ENCODE data around the gene VASN.
"Not testable (repeated sequence)": the region's sequence is repeated elsewhere in the genome, so short reads cannot be mapped to it uniquely, and the experiment has no call there.

The VASN gene

GRCh38 chr16:4385066-4385788, 13.6 kb downstream of the VASN start:
- no peak for DNase-seq (ENCODE audit: low spot score)

GRCh38 chr16:4385789-4386450, 14.3 kb downstream of the VASN start:
- DNase-seq (ENCODE audit: low spot score), result peak; percentile 51

GRCh38 chr16:4386451-4386805, 14.8 kb downstream of the VASN start:
- DNase-seq (ENCODE audit: low spot score), result peak; percentile 77

GRCh38 chr16:4386951-4387565, 15.4 kb downstream of the VASN start:
- DNase-seq (ENCODE audit: low spot score), result peak; percentile 63

- no peak for DNase-seq (ENCODE audit: low spot score)
Measured at GRCh38 chr16:4387781-4388180, 16.1 kb downstream of the VASN start.

- no peak for DNase-seq (ENCODE audit: low spot score)
Measured at GRCh38 chr16:4388271-4389021, 16.8 kb downstream of the VASN start.

- no peak for DNase-seq (ENCODE audit: low spot score)
Measured at GRCh38 chr16:4389051-4389955, 17.7 kb downstream of the VASN start.

- no peak for DNase-seq (ENCODE audit: low spot score)
Measured at GRCh38 chr16:4390266-4391260, 18.9 kb downstream of the VASN start.

- DNase-seq (ENCODE audit: low spot score), result peak; percentile 22
Measured at GRCh38 chr16:4391631-4392381, 20.2 kb downstream of the VASN start.

- DNase-seq (ENCODE audit: low spot score), result peak; percentile 94
Measured at GRCh38 chr16:4392382-4393239, 21.0 kb downstream of the VASN start.

GRCh38 chr16:4393240-4393600, 21.6 kb downstream of the VASN start:
- peak; percentile 72 for DNase-seq (ENCODE audit: low spot score)

- DNase-seq (ENCODE audit: low spot score), result not testable (repeated sequence)
Measured at GRCh38 chr16:4393850-4394249, 22.2 kb downstream of the VASN start.

GRCh38 chr16:4395055-4395726, 23.5 kb downstream of the VASN start:
- DNase-seq (ENCODE audit: low spot score), result no peak

GRCh38 chr16:4399001-4399730, 27.5 kb downstream of the VASN start:
- no peak for DNase-seq (ENCODE audit: low spot score)

- no peak for DNase-seq (ENCODE audit: low spot score)
Measured at GRCh38 chr16:4401094-4401501, 29.4 kb downstream of the VASN start.

GRCh38 chr16:4401510-4401909, 29.9 kb downstream of the VASN start:
- DNase-seq (ENCODE audit: low spot score), result no peak

- peak; percentile 93 for DNase-seq (ENCODE audit: low spot score)
Measured at GRCh38 chr16:4402439-4403132, 30.9 kb downstream of the VASN start.
